GM19468 (cell line): ENCODE results near the gene PAQR4.
"Not testable (repeated sequence)": the region's sequence is repeated elsewhere in the genome, so short reads cannot be mapped to it uniquely, and the experiment has no call there.

Experiments
- ATAC-seq: cut with Tn5 transposase; IDR thresholded peaks from one replicate; pipeline ENCODE4 v1.9.1; 2021; ENCODE audit warnings: mild to moderate bottlenecking, moderate library complexity, moderate number of reproducible peaks; ENCODE audit not compliant: unreplicated experiment; ENCODE audit errors: extremely low read depth

PAQR4 gene

GRCh38 chr16:2942045-2942444, 27.1 kb upstream of the PAQR4 start:
- ATAC-seq: no peak

DNA sequence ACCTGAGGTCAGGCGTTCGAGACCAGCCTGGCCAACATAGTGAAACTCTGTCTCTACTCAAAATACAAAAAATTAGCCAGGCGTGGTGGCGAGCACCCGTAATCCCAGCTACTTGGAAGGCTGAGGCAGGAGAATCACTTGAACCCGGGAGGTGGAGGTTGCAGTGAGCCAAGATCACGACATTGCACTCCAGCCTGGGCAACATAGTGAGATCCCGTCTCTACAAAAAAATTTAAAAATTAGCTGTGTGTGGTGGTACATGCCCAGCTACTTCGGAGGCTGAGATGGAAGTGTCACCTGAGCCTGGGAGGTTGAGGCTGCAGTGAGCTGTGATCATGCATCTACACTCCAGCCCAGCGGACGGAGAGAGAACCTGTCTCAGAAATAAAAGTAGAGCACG, 25.4 kb upstream of the PAQR4 start:
- not testable (repeated sequence) for ATAC-seq

GRCh38 chr16:2946649-2947048, 22.5 kb upstream of the PAQR4 start:
- no peak for ATAC-seq

DNA sequence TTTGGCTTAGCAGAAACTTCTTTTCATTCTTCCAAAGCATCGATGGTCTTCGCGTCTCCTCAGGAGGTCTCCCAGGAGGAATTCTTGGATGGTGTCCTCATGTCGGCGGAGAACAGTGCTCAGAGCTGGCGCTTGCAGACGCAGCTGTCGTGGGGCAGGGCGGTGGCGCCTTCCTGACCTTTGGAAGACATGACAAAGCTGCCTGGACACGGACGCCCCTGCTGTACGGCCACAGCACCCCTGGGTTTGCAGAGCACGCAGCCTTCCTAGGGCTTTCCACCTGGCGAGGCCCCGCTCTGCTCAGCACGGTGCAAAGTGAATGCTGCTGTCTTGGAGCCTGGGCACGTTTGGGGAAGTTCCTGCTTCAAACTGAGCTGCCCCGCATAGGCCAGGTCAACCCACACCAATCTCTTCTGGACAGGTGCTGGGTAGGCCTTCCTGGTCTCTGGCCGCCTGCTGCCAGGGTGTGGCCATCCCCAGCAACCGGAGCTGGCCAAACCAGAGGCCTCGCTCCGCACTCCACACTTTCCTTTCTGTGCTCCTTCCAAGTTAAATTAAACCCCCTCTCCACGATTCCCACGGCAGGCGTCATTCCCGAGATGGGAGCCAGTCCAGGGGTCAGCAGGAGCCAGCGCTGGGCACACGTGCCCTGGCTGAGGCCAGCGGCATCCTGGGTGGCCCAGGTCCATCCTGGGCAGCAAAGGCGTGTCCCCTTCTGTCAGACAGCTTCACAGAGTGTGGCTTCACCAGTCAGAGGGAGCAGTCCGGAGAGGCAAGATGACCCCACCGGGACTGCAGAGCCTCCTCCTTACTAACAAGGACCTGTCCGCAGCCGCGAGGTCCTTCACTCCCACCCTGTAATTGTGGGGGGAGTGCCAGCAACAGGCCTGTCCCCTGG, 20.1 kb upstream of the PAQR4 start:
- ATAC-seq: no peak

DNA sequence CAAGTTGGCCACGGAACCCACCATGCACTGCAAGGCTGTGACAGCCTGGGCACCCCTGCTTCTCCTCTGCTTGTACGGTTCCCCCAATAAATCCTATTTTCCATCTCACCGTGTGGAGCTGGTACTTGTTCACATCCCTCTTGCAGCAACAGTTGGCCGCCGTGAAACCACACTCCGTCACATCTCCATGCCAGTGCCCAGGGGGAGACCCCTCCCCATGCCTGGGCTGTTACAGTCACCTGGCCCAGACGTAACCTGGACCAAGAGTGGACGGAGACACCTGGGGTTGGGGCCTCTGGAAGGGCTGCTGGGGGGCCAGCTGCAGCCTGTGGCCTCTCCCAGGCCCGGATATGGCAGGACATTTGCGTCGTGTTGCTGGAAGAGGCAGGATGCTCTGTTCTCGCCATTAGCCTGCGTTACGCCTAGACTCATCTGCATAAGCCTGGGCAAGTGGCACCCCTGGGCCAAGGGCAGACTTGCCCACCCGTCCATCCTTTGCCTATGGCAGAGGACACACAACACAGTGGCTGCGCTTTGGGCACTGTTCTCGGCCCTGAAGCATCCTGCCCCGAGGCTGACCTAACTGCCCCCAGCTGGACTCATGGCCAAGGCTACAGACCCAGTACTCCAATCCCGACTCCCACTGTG, 19.3 kb upstream of the PAQR4 start:
- ATAC-seq: no peak

DNA sequence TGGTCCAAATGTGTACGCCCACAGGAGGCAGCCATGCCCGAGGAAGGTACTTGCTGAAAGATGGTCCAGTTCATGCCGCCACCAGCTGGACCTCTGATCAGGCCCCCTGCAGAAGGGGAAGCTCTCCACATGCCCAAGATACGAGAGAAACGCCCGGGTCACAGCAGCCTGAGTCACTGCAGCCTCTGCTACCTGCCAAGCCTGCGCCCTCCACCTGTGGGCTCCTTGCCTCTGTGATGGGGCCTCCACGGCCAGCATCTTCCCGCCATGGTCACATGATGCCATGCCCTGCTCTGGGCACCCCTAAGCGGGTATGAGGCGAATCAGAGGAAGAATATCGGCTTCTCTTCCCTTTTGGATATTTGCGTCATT, 18.8 kb upstream of the PAQR4 start:
- ATAC-seq: no peak

GRCh38 chr16:2950773-2951172, 18.4 kb upstream of the PAQR4 start:
- ATAC-seq: no peak

- ATAC-seq: no peak
Measured at GRCh38 chr16:2952679-2953078, 16.5 kb upstream of the PAQR4 start.

- no peak for ATAC-seq
Measured at GRCh38 chr16:2953706-2954627, 15.2 kb upstream of the PAQR4 start.

GRCh38 chr16:2954656-2955381, 14.3 kb upstream of the PAQR4 start:
- ATAC-seq: no peak

DNA sequence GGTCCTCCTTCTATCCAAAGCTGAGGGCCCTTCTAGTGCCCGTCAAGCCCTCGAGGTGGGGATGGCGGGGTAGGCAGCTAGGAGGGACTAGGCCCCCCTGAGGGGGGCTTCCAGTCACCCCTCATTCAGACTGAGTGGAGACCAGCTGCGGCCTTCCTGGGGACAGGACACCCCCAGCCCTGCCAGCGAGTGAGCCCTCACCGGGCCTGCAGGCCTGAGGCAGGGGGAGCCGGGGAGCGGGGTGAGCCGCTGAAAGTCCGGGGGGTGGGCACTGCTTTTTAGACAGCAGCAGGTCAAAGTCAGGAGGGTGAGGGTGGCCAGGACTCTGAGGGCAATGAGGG, 13.7 kb upstream of the PAQR4 start:
- no peak for ATAC-seq

GRCh38 chr16:2955779-2956578, 13.2 kb upstream of the PAQR4 start:
- no peak for ATAC-seq

GRCh38 chr16:2956579-2956956, 12.6 kb upstream of the PAQR4 start:
- no peak for ATAC-seq

GRCh38 chr16:2959206-2959605, 9.9 kb upstream of the PAQR4 start:
- ATAC-seq: no peak

- no peak for ATAC-seq
Measured at GRCh38 chr16:2960183-2961010, 8.8 kb upstream of the PAQR4 start.

DNA sequence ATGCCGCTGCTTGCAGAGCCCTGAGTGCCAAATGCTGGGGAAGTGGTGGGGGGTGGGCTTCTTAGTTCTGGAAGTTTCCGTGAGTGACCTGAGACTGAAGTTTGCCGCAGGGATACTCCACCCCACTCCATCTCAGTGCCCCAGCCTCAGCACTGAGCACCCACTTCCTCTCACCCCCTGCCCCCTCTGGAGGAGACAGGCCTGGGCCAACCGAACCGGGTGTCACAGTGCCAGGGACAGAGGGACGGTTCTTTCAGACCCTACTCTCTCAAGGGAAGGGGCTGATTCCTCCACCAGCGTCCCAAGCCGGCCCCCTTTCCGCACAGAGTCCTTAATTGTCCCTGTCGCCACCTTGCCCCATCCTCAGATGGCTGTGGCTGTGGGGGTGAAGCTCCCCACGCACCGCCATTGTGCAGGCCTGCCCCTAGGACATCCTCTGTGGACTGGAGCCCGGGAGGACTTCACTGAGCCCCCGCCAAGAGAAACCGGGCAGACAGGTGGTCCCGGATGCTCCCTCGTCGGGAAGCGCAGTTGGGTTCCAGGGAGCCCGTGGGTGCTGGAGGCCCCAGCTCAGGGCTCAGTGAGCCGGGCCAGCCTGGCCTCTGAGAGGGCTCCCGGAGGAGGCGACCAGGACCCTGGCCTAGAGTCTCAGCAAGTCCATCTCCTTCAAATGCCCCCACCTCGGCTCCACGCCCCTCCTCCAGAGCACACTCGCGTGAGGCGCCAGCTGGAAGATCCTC, 6.6 kb upstream of the PAQR4 start:
- no peak for ATAC-seq

DNA sequence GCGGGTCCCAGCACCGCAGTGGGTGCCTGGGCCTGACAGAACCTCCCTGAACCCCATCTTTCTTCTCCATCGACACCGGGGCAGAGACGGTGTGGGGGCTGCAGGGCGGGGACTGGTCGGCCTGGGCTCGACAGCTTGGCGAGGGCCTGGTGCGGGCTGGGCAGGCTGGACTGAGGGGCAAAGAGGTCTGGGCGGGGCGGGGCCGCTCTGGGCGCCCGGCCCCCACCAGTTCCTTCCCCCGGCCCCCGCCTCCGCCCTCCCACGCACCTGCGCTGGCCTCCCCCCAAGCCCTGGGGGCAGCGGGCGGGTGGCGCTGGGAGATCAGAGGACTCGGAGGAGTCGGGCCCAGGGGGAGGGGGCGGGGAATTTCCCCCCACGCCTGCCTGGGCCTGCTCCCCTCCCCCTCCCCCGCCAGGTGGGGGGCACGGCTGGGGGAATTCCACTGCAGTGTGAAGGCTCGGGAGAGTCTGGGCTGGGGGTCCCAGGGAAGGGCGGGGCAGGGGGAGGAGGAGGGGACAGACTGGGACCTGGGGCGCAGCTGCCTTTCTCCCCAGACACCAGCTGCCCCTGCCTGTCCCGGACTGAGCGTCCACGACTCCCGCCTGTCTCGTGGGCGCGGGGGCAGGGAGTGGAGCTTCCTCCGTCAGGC, 6.0 kb upstream of the PAQR4 start:
- ATAC-seq: no peak
